ENCODE measurements around the gene DNAH8. TPM values are rescaled to one million over a fixed set of nuclear protein-coding genes. Genes with fewer than 3 reads are reported as not detected.

Gene DNAH8
- total RNA-seq, 3 donors from 2014 or later (not counting 1 experiment from before 2014, with no cell fraction given), result 0.10 TPM; not detected in 2

- H3K36me3 ChIP-seq (ENCODE audit: control insufficient read depth, insufficient read depth, low read length), result no peaks in the 10 kb centered on the region
- intact Hi-C loops (cut with micrococcal nuclease), result no loop called here
- Mint-ChIP-seq H3K27ac (no peak overlapping the region), H3K4me1 (no peaks in the 10 kb centered on the region), H3K9me3 (no peaks in the 10 kb centered on the region), H3K4me3 (no peak overlapping the region), H3K27me3 (ENCODE audit: low read depth in 2 of 2) (peaks cover 9% of the 10 kb centered on the region in 2 donors), H3K36me3 (no peaks in the 10 kb centered on the region)
- H3K4me1 ChIP-seq (ENCODE audit: control insufficient read depth, insufficient read depth, low read length), result no peaks in the 10 kb centered on the region
- no peak for TF ChIP-seq CTCF (IDR thresholded peaks at IDR 0.05)
- no peaks in the 10 kb centered on the region for H3K9me3 ChIP-seq (ENCODE audit: control insufficient read depth, insufficient read depth, low read length)
- ATAC-seq (no peak), DNase-seq (no peak)
- no peaks in the 10 kb centered on the region for H3K27me3 ChIP-seq (ENCODE audit: control insufficient read depth, insufficient read depth, low read length)
- no peak overlapping the region for H3K27ac ChIP-seq (ENCODE audit: low read length)
- H3K4me3 ChIP-seq (ENCODE audit: low read length), result no peak overlapping the region
- 90% methylated on average over 4 of the region's 5 CpGs for WGBS (ENCODE audit: insufficient coverage)
Observed at GRCh38 chr6:38857815-38858214, 142.7 kb downstream of the DNAH8 start.

- H3K27ac ChIP-seq (ENCODE audit: low read length), result no peak overlapping the region
- no peaks in the 10 kb centered on the region for H3K4me1 Mint-ChIP-seq
- H3K4me3 ChIP-seq (ENCODE audit: low read length), result no peak overlapping the region
- no peak overlapping the region for H3K27ac Mint-ChIP-seq
- intact Hi-C loops (cut with micrococcal nuclease), result no loop called here
- H3K36me3 Mint-ChIP-seq, result no peaks in the 10 kb centered on the region
- DNase-seq (no peak), ATAC-seq (no peak)
- peaks cover 12 to 16% of the 10 kb centered on the region in 2 donors for H3K27me3 Mint-ChIP-seq (ENCODE audit: low read depth in 2 of 2)
- H3K9me3 ChIP-seq (ENCODE audit: control insufficient read depth, insufficient read depth, low read length), result no peaks in the 10 kb centered on the region
- no peaks in the 10 kb centered on the region for H3K36me3 ChIP-seq (ENCODE audit: control insufficient read depth, insufficient read depth, low read length)
- H3K9me3 Mint-ChIP-seq, result no peaks in the 10 kb centered on the region
- H3K4me1 ChIP-seq (ENCODE audit: control insufficient read depth, insufficient read depth, low read length), result no peaks in the 10 kb centered on the region
- 87% methylated on average over 2 of the region's 2 CpGs for WGBS (ENCODE audit: insufficient coverage)
- no peaks in the 10 kb centered on the region for H3K27me3 ChIP-seq (ENCODE audit: control insufficient read depth, insufficient read depth, low read length)
- no peak for TF ChIP-seq CTCF (IDR thresholded peaks at IDR 0.05)
- H3K4me3 Mint-ChIP-seq, result no peak overlapping the region
Observed at GRCh38 chr6:38860041-38860440, 144.9 kb downstream of the DNAH8 start.

- H3K27me3 ChIP-seq (ENCODE audit: control insufficient read depth, insufficient read depth, low read length), result no peaks in the 10 kb centered on the region
- intact Hi-C loops (cut with micrococcal nuclease), result no loop called here
- Mint-ChIP-seq H3K9me3 (no peaks in the 10 kb centered on the region), H3K4me3 (no peak overlapping the region), H3K27ac (no peak overlapping the region), H3K27me3 (ENCODE audit: low read depth in 2 of 2) (peaks cover 11 to 19% of the 10 kb centered on the region in 2 donors), H3K36me3 (no peaks in the 10 kb centered on the region), H3K4me1 (no peaks in the 10 kb centered on the region)
- H3K36me3 ChIP-seq (ENCODE audit: control insufficient read depth, insufficient read depth, low read length), result no peaks in the 10 kb centered on the region
- H3K27ac ChIP-seq (ENCODE audit: low read length), result no peak overlapping the region
- 94% methylated on average over 4 of the region's 4 CpGs for WGBS (ENCODE audit: insufficient coverage)
- H3K4me1 ChIP-seq (ENCODE audit: control insufficient read depth, insufficient read depth, low read length), result no peaks in the 10 kb centered on the region
- no peak overlapping the region for H3K4me3 ChIP-seq (ENCODE audit: low read length)
- DNase-seq (no peak), ATAC-seq (no peak)
- TF ChIP-seq CTCF (IDR thresholded peaks at IDR 0.05), result no peak
- H3K9me3 ChIP-seq (ENCODE audit: control insufficient read depth, insufficient read depth, low read length), result no peaks in the 10 kb centered on the region
Observed at GRCh38 chr6:38861926-38862401, 146.9 kb downstream of the DNAH8 start.

- H3K27me3 Mint-ChIP-seq (ENCODE audit: low read depth in 2 of 2), result peaks cover 8 to 36% of the 10 kb centered on the region in 2 donors
- H3K4me3 ChIP-seq (ENCODE audit: low read length), result no peak overlapping the region
- no peaks in the 10 kb centered on the region for H3K27me3 ChIP-seq (ENCODE audit: control insufficient read depth, insufficient read depth, low read length)
- no peak overlapping the region for H3K4me3 Mint-ChIP-seq
- no peaks in the 10 kb centered on the region for H3K36me3 Mint-ChIP-seq
- TF ChIP-seq CTCF (IDR thresholded peaks at IDR 0.05), result no peak
- H3K27ac Mint-ChIP-seq, result no peak overlapping the region
- no peaks in the 10 kb centered on the region for H3K4me1 ChIP-seq (ENCODE audit: control insufficient read depth, insufficient read depth, low read length)
- WGBS (ENCODE audit: insufficient coverage), result 78% methylated on average over 1 of the region's 1 CpG
- H3K4me1 Mint-ChIP-seq, result no peaks in the 10 kb centered on the region
- intact Hi-C loops (cut with micrococcal nuclease), result no loop called here
- H3K36me3 ChIP-seq (ENCODE audit: control insufficient read depth, insufficient read depth, low read length), result no peaks in the 10 kb centered on the region
- H3K9me3 Mint-ChIP-seq, result no peaks in the 10 kb centered on the region
- H3K9me3 ChIP-seq (ENCODE audit: control insufficient read depth, insufficient read depth, low read length), result no peaks in the 10 kb centered on the region
- DNase-seq (no peak), ATAC-seq (no peak)
- no peak overlapping the region for H3K27ac ChIP-seq (ENCODE audit: low read length)
Observed at GRCh38 chr6:38865521-38866174, 150.5 kb downstream of the DNAH8 start.
